ENCODE results near the gene SNX33. TPM values are rescaled to one million over a fixed set of nuclear protein-coding genes. Genes with fewer than 3 reads are reported as not detected.

SNX33 gene
- total RNA-seq = 36.1 and 36.6 TPM in 2 replicates

GRCh38 chr15:75647370-75648155 is at the start of gene SNX33:
Gene SNX33 (plus strand): TSS chr15:75647912. CDS start chr15:75649103, 1,191 bp downstream.

GRCh38 chr15:75625542-75626347 is 22.0 kb upstream of the SNX33 start, which contains the start of gene SNUPN:
Gene SNUPN (minus strand): TSS chr15:75625725. CDS start chr15:75621051, 4,674 bp downstream.

GRCh38 chr15:75639709-75640482 is 7.8 kb upstream of the SNX33 start, which contains the start of gene IMP3:
Gene IMP3 (minus strand): TSS chr15:75640224. CDS start chr15:75640168, 56 bp downstream.

Other genes starting within 250 kb of the SNX33 start
- 22.4 and 27.6 TPM in 2 replicates for gene SIN3A, start 196.2 kb upstream of the SNX33 start, total RNA-seq
- 22.2 and 24.0 TPM in 2 replicates for gene PTPN9, start 68.6 kb upstream of the SNX33 start, total RNA-seq
- gene SNUPN, start 22.2 kb upstream of the SNX33 start, total RNA-seq = 19.0 and 21.7 TPM in 2 replicates
- 92.0 and 159 TPM in 2 replicates for gene IMP3, start 7.7 kb upstream of the SNX33 start, total RNA-seq
- 16.2 TPM in 2 replicates for gene CSPG4, start 64.9 kb downstream of the SNX33 start, total RNA-seq
- 36.6 and 48.0 TPM in 2 replicates for gene UBE2Q2, start 195.5 kb downstream of the SNX33 start, total RNA-seq